Stimulated activated CD4-positive, alpha-beta T cell treated with anti-CD3 and anti-CD28 coated beads, Interleukin-12 subunit alpha, Interleukin-12 subunit beta, amount 100 ng/mL, for 48 hours (primary cell): ENCODE data around the gene MAGEA2.
"Not testable (repeated sequence)": the region's sequence is repeated elsewhere in the genome, so short reads cannot be mapped to it uniquely, and the experiment has no call there.

Source experiments
- DNase-seq, 3 donors: peaks; one replicate each; pipeline ENCODE4 v3.0.0-alpha.2; 2020; ENCODE audit warnings: low read depth in 2 of 3, low spot score in 1 of 3

The MAGEA2 gene

DNA sequence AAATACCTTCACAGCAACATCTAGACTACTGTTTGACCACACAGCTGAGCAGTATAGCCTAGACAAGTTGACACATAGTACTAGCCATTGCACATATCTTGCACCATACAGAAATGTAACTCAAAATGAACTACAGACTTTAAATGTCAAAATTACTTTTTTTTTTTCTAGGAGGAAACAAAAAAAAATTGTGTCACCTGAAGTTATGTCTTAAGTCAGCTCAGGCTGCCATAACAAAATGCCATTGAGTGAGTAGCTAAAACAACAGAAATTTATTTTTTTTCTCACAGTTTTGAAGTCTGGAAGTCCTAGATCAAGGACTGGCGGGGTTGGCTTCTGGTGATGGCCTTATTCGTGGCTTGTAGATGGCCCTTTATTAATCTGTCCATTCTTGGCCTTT lies 44.5 kb downstream of the MAGEA2 start, which contains the start of gene CSAG2:
Gene CSAG2, minus strand, starts transcription at position 101 of the 400 bp plus-strand sequence. CDS start 161 bp downstream, outside the sequence.
- DNase-seq = not testable (repeated sequence)

- DNase-seq = not testable (repeated sequence)
These were observed 47.1 kb downstream of the MAGEA2 start for GRCh38 chrX:152706500-152706899.

GRCh38 chrX:152700390-152700789 lies 53.3 kb downstream of the MAGEA2 start:
- DNase-seq = not testable (repeated sequence)
